Ramos (cell line): ENCODE data around the gene MYO5B.

Experiments
- in situ Hi-C: fragments of 300-500 bp; cut with MboI; formaldehyde crosslinking; loops from one replicate; pipeline ENCODE4 v1.14.3; 2022; ENCODE audit warnings: low sequenced_read_pairs; ENCODE audit not compliant: unreplicated experiment

MYO5B gene

DNA sequence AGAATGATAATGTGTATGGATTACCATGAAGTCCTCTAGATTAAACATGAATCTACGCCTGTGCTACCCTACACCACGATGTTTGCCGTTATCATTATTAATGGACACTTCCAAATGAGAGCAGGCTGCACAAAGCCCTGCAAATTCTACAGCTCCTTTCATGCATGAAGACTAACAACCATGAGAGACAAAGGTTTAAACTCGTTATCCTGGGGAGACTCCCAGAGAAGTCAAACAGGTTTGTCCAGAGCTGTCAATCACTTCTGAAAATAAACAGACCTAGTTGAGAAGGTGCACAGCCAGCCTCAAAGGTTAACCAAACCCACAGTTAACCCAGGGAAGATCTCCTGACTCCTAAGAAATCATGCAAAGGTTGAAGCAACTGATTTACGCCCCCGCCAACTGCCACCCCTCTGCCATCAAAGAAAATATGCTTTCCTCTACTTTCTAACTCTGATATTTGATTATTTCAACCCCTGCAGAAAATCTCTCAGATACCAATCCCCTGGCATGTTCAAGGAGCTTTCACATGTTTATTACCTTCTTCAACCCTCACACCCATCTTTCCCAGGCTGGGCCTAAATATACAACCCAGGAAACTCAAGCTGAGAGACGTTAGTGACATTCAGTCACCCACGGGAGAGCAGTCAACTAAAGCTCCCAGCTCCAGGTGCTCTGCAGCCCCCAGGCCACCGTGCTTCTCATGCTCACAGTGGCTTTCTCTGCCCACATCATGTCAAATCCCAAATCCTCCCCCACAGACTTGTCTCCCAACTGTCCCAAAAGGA lies 35.9 kb downstream of the MYO5B start:
- in situ Hi-C loops: no loop called here

DNA sequence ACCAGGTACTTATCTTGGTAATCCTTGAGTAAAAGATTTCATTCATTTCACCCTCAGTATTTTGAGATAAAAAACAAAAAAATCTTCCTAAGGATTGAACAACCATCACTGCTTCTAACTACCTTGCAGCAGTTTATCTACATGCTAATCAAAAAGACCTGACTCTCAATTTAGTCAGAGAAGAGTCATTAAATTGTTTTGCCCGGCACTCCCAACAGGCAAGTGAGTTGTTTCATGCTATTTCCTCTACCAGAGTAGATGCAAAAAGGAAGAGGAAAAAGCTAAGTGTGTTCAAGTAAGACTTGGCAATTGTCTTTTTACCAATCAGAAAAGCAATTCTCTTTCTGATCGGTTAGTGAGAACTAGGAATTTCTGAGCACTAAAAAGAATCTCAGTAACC lies 39.5 kb downstream of the MYO5B start:
- in situ Hi-C loops: no loop called here

DNA sequence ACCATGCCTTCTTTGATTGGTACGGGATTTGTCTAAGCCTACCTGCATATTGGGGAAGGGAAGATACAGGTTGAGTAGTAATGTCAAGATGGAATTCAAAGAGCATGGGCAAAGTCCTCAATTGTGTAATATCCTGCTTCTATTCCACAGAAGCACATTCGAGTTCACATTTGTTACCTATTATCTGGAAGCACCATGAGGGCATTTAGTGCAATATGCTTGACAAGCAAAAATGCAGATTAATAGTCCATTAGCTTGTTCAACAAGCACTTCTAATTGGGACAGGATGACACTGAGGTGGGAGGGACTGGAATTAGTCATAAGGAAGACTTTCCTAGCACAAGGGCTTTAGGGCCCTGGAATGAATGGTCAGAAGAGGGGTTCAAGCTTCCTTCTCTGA lies 40.5 kb downstream of the MYO5B start:
- in situ Hi-C loops: no loop called here

DNA sequence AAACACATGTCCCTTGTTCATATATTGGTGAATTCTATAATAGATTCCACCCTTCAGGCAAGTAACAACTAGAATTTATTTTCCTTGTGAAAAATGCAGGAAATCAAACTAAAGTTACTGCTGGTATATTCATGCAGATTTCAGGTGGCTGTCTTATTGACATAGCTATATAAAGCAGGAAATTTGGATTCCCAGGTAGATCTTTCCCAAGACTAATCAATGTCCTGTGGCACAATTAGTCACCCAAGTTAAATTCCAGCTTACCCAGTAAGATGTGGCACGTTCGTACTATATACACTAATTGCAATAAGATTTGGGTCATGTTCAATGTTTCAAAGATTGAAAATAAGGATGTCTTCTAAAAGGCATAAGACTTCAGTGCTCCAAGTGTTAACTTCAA lies 42.0 kb downstream of the MYO5B start:
- in situ Hi-C loops: no loop called here

DNA sequence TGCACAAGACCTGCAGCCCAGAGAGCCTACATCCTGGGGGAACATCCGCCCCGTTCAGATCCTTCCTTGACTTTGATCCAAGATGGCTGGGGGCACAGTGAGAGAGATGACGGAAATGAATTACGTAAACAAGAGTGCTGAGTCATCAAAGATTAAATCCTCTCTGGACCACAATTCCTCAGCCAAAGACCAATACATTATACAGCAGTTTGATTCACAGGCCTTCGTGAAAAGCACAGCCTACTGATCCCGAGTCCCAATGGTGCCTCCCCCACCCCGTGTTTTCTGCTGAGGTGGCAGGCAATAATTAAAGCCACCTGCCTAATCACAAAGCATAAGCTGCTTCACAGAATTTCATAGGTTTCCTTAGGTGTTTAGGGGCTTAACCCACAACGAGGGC lies 43.0 kb downstream of the MYO5B start:
- in situ Hi-C loops: no loop called here

DNA sequence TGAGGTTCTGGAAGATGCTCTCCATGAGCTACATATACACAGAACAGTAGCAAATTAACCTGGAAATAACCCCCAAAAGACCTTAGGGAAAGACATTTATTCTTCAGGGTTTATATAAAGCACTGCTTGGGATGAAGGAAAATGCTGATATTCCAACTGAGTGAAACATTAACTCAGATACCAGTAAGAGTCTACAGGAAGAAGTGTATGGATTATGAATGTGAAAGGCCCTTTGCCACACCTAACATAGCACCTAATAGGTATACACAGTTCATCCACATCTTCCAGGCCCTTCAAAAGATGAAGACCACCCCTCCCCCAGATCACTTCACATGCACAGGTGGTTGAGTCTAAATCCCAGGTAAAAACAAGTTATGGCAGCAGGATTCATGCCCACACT lies 50.4 kb downstream of the MYO5B start:
- in situ Hi-C loops: no loop called here

DNA sequence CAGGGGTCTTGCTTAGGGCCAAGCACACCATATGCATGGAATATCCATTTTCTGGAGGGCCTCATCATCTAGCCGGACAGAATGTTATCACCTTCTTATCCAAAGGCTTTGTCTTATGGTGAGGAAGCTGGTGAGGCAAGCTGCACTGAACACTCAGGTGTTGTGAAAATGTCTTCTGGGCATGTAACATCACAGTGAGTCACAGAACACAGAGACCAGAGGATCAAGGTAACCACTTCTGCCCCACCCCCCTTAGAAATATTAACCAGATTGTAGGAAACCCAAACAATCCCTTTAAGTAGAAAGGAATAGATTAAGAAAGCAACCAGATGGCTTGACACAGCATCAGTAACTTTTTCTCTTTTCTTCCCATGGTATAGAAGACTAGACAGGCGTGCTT lies 51.1 kb downstream of the MYO5B start:
- in situ Hi-C loops: no loop called here

DNA sequence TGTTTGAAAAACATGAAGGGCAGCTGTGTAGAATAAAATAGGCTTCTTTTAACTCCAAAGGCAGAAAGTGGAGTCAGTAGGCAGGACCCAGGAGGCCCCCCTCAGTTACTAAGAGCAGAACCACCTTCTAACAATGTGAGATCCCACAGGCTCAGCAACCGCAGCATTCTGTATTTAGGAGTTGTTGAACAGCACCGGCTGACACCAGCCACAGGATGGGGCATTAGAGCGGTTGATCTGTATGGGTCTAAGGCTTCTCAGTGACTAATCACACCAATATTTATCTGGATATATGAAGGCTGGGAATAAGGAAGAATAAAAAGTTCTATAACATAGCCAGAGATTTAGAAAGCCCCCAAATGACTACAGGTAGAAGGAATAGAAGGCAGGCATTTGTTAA lies 51.7 kb downstream of the MYO5B start:
- in situ Hi-C loops: no loop called here

DNA sequence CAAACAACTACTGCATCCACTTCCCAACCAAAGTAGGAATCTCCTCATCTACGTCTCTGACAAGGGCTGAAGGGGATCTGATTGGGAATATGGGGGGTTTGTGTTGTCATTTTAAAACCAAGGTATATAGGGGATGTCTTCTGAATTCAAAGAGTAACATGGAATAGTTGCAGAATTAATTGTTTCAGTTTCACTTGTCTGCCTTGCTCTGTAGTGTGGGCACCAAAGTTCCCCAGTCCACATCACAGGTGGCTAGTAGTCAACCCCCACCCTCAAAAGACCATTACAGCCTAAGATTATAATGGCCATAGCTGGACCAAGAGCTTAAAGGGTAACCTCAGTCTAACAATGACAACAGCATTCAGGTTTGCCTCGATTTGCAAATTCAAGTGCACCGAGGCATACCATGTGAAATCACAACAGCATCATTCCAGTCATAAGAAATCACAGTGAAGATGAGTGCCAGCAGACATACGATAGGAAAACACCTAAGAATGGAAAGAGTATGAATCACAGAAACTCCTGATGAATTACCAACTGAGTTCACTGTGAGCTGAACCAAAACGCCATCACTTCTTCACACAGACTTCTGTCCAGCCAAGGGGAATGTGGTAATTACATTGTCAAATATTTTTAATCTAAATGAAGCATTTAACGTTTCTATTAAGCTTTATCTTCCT lies 52.4 kb downstream of the MYO5B start:
- in situ Hi-C loops: no loop called here

DNA sequence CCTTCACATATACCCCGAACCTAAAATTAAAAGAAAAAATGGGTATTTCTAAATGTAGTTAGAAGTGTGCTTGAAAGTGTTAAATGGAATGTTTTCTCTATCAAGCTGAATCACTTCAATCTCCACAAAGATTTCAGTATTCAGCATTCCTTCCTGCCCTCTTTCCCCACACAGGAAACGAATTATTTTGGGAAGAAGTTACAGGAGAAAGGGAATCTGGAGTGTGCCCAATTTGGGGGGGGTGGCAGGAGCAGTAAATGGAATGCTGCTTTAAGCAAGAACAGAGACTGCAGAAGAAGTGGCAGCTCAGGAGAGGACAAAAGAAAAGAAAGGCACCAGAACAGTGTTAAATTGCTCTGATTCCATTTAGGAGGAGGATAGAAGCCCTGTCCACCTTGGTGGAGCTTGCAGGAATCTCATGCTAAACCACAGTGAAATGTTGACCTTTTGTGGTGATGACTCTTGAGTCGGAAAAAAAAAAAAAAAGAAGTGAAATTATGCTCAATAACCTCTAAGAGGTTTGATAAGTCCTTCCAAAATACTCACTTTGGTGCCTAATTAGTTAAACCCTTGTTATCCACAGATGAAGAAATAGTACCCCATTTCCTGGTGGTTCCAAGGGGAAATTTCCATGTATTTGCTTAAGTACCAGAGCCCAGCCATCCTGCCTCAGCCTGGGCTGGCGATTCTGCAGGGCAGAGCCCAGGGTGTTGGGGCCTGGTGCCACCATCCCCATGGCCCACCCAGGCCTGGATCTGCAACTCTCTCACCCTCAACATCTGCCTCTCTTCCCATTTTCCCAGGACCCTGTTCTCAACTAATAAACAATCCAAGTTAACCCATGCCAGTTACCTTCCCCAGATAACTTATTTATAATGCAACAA lies 56.5 kb downstream of the MYO5B start:
- in situ Hi-C loops: no loop called here

DNA sequence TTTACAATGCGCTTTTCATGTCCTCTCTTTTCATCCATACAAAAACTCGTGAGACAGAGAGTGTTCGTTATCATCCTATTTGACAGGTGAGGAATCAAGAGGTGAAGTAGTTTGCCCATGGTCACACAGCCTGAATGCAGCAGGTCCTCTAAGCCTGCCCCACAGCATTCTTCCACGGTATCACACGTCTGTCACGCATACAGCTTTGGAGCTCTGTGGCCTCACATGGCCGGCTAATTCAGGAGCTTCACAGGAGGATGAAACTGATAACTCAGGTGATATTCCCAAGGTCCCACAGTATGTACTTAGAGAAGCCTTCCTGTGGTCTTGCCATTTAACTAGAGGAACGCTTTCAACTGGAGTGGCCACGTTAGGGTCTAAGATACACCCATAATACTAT lies 59.0 kb downstream of the MYO5B start:
- in situ Hi-C loops: no loop called here

DNA sequence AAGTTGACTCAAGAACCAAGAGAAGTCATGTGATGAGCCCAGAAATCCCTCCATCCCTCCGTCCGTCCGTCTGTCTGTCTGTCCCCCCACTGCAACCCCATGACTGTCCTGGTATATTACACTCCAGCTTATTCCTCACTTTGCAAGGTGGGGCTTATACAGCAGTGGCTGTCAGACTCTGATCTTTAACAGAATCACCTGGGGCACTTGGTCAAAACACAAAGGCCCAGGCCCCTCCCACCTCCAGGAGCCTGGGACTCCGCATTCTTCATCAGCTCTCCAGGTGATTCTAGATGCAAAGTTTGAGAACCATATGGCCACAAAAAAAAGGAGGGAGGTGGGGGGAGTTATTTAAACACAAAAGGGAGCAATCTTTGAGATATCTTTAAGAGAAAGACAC lies 61.4 kb downstream of the MYO5B start:
- in situ Hi-C loops: no loop called here

DNA sequence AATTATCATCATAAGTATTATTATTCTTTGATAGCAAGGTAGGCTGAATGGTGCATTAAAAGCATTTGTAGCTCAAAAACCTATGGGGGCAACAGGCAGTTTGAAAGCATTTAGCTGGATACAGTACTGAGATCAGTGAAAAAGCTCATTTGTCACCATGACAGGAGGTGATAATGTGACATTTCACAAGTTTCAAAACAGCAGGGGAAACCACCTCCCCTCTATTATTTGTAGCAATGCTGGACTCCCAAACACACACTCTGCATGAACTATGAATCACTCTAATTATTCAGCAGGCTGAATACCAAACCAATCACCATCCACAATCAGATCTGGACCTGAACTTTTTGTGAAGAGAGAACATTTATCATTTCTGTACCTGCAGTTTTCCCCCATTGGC lies 63.4 kb downstream of the MYO5B start:
- in situ Hi-C loops: no loop called here

DNA sequence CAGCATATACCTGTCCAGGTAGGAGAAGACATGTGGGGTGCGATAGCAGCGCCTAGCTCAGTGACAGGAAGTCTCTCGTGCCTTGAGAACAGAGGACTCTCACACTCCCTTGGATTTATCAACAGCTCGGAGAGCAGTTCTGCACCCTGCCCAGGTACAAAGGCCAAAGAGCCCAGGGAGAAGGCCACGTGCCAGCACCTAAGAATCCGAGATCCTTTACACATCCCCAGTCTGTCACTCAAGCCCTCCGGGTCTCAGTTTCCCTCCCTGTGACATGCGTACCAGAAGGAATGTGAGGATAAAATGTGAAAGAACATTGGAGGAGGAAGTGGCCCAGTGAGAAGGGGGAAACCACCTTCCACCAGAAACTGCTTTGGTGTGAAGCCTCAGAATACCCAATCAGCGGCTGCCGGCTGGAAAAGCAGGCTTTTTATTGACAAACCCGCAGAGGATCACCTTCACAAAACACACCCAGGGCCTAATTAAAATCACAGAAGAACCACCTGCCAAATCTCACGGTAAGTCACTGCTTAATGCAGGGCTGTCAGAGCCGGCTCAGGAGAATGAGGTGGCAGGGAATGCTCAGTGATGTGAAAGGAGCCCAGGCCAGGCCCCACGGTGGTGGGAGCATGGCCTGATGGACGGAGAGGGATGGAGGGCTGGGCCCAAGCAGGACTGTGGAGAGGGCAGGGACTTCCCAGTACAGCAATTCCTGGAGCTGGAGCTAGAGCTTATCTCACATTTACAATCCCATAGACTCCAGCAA lies 66.3 kb downstream of the MYO5B start:
- in situ Hi-C loops: no loop called here

DNA sequence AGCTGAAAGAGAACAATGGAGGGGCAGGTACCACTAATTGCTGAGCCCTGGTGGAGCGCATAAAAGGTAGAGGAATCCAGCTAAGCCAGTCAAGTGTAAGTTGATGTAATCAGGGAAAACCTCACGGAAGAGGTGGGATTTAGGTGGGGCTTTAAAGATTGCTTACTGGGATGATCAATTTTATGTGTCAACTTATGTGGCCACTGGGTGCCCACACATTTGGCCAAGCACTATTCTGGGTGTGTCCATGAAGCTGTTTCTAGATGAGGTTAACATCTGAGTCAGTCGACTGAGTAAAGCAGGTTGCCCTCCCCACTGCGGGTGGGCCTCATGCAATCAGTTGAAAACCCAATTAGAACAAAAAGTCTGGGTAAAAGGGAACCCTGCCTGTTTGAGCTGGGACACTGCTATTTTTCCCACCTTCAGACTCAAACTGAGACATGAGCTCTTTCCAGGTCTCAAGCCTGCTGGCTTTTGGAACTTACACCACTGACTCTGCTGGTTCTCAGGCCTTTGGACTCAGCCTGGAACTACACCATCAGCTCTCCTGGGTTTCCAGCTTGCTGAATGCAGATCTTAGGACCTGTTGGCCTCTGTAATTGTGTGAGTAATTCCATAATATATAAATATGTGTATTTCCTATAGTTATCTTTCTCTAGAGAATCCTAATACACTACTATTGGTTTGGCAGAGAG lies 67.3 kb downstream of the MYO5B start:
- in situ Hi-C loops: no loop called here

DNA sequence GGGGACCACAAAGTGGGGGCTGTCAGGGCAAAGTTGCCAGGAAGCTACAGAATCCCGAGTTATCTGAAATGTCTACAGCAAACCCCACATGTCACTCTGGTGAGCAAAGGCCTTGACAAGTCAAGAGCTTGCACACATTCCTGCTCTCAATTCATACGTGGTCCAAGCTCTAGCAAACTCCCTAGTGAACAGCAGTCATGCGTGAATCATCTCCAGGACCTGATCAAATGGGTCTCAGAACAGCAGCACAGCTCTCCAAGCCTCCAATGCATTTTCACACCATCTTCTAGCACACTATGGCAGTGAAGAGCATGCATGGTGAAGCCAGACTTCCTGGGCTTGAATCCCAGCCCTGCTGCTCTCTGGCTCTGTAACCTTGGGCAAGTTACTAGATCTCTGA lies 68.5 kb downstream of the MYO5B start:
- in situ Hi-C loops: no loop called here

DNA sequence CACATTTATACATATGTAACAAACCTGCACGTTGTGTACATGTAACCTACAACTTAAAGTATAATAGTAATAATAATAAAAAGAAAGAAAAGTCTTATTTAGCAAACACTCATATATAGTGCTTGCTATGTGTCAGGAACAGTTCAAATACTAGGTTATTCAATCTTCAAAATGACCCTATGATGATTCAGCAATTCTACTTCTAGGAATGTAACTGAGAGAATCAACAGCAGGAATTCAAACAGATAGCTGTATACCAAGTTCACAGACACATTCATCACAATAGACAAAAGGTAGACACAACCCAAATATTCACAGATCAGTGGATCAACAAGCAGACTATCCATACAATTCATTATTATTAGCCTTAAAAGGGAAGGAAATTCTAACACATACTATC lies 69.5 kb downstream of the MYO5B start:
- in situ Hi-C loops: no loop called here

DNA sequence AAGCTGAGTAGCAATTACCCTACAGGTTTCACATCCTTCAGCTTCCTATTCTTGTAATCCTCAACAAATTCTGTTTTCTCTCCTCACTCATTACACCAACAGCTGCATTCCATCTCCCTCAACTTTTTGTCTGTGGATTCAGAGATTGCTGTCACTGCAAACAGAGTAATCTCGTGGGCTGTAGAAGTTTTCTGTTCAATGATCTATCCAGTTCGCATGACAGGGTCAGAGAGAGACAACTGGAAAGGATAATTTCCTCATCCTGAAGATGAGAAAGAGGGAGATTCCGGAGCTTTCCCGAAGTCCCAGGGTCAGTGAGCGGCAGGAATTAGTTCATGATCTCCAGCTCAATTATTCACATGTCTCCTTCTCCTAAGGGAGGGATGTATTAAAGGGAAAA lies 75.7 kb downstream of the MYO5B start:
- in situ Hi-C loops: no loop called here

DNA sequence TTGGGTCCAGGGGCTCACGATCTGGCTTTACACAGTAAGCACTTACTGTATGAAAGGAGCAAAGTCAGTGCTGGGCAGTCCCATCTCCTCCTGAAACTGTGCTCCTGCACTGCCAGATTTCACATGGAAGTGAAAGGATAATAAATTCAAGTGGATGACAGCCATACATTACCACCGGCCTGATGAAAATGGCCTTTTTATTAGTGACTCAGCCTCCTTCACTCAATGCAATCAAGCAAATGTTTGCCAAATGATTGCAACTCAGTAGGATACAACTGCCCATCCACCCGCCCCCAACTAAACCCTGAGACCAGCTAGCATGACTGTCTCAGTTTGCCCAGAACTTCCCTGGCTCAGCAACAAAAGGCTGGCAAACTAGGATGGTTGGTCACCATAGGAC lies 77.1 kb downstream of the MYO5B start:
- in situ Hi-C loops: no loop called here

DNA sequence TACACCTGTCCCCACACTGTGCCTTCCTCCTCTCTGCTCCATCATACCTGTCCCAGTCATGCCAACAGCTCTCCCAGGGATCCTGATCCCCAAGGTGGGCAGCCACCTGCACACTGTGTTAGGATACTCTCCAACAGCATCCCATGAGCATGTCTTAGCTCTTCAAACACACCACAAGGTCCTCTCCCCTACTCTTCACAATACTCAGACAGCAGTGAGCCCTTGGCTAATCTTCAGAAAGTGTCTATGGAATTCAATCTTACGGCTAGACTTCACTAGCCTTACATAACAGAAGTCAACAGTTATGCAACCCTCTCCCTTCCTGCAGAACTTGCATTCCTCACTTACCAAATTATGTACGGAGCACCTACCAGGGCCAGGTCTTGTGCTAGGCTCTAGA lies 79.9 kb downstream of the MYO5B start:
- in situ Hi-C loops: no loop called here
